Measurements from ENCODE around the gene KIF6.

KIF6 gene

DNA sequence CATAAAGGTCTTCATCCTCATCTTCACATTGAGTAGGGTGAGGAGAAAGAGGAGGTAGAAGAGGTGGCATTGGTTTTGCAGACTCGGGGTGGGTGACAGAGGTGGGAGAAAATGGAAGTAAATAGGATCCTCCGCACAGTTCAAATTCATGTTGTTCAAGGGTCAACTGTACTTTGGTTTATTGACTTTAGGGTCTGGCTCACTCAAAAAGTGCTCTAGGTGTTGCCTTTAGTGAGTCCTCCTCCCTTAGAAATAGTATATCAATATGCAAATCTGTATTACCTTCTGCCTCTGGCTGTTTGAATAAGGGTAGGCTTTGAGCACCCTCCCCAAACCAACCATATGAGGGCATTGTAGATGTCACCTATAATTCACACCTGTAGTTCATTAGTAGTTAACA lies 54.7 kb downstream of the KIF6 start:
- Histone ChIP-seq H3K4me2 (ENCODE audit: low read depth, low read length, poor library complexity, severe bottlenecking) (no peak overlapping the region), H3K4me3 (ENCODE audit: insufficient read depth, low read length, poor library complexity, severe bottlenecking) (no peak overlapping the region), H3K9me2 (replicated peaks; ENCODE audit: insufficient read depth, low read length) (no peaks in the 10 kb centered on the region), H2AFZ (ENCODE audit: low read depth, low read length, severe bottlenecking) (no peak overlapping the region), H3K79me2 (ENCODE audit: insufficient read depth, low read length) (no peaks in the 10 kb centered on the region), H3K27me3 (ENCODE audit: low read length) (no peaks in the 10 kb centered on the region), H3K9ac (ENCODE audit: low read length) (no peak overlapping the region), H3K36me3 (ENCODE audit: low read length) (no peaks in the 10 kb centered on the region), H4K20me1 (ENCODE audit: low read depth, low read length) (no peaks in the 10 kb centered on the region), H3F3A (ENCODE audit: insufficient read depth) (no peaks in the 10 kb centered on the region), H3K27ac (ENCODE audit: low read depth, low read length) (no peak overlapping the region), H3K9me3 (ENCODE audit: insufficient read depth, low read length) (peaks cover 10% of the 10 kb centered on the region; the same call in 1 of the 2 replicates)
- TF ChIP-seq EZH2phosphoT487 (conservative IDR thresholded peaks at IDR 0.05; ENCODE audit: low read length): no peak

GRCh38 chr6:39669973-39670342 lies 55.2 kb downstream of the KIF6 start:
- Histone ChIP-seq H3K27me3 (ENCODE audit: low read length) (no peaks in the 10 kb centered on the region), H3K79me2 (ENCODE audit: insufficient read depth, low read length) (no peaks in the 10 kb centered on the region), H3F3A (ENCODE audit: insufficient read depth) (no peaks in the 10 kb centered on the region), H3K4me2 (ENCODE audit: low read depth, low read length, poor library complexity, severe bottlenecking) (no peak overlapping the region), H4K20me1 (ENCODE audit: low read depth, low read length) (no peaks in the 10 kb centered on the region), H3K9ac (ENCODE audit: low read length) (no peak overlapping the region), H2AFZ (ENCODE audit: low read depth, low read length, severe bottlenecking) (no peak overlapping the region), H3K36me3 (ENCODE audit: low read length) (no peaks in the 10 kb centered on the region), H3K27ac (ENCODE audit: low read depth, low read length) (no peak overlapping the region), H3K9me2 (replicated peaks; ENCODE audit: insufficient read depth, low read length) (no peaks in the 10 kb centered on the region), H3K9me3 (ENCODE audit: insufficient read depth, low read length) (peaks cover 10% of the 10 kb centered on the region; the same call in 1 of the 2 replicates), H3K4me3 (ENCODE audit: insufficient read depth, low read length, poor library complexity, severe bottlenecking) (no peak overlapping the region)
- TF ChIP-seq EZH2phosphoT487 (conservative IDR thresholded peaks at IDR 0.05; ENCODE audit: low read length): no peak
- TF ChIP-seq, protein P1, sequence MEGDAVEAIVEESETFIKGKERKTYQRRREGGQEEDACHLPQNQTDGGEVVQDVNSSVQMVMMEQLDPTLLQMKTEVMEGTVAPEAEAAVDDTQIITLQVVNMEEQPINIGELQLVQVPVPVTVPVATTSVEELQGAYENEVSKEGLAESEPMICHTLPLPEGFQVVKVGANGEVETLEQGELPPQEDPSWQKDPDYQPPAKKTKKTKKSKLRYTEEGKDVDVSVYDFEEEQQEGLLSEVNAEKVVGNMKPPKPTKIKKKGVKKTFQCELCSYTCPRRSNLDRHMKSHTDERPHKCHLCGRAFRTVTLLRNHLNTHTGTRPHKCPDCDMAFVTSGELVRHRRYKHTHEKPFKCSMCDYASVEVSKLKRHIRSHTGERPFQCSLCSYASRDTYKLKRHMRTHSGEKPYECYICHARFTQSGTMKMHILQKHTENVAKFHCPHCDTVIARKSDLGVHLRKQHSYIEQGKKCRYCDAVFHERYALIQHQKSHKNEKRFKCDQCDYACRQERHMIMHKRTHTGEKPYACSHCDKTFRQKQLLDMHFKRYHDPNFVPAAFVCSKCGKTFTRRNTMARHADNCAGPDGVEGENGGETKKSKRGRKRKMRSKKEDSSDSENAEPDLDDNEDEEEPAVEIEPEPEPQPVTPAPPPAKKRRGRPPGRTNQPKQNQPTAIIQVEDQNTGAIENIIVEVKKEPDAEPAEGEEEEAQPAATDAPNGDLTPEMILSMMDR (IDR thresholded peaks at IDR 0.05; ENCODE audit: insufficient read depth, low read length, poor library complexity, severe bottlenecking): no peak

GRCh38 chr6:39669207-39669972 lies 55.8 kb downstream of the KIF6 start:
- Histone ChIP-seq H4K20me1 (ENCODE audit: low read depth, low read length) (no peaks in the 10 kb centered on the region), H3K27me3 (ENCODE audit: low read length) (no peaks in the 10 kb centered on the region), H3K79me2 (ENCODE audit: insufficient read depth, low read length) (no peaks in the 10 kb centered on the region), H3K4me3 (ENCODE audit: insufficient read depth, low read length, poor library complexity, severe bottlenecking) (no peak overlapping the region), H3K9ac (ENCODE audit: low read length) (no peak overlapping the region), H3K9me3 (ENCODE audit: insufficient read depth, low read length) (peaks cover 10% of the 10 kb centered on the region; the same call in 1 of the 2 replicates), H3F3A (ENCODE audit: insufficient read depth) (no peaks in the 10 kb centered on the region), H3K9me2 (replicated peaks; ENCODE audit: insufficient read depth, low read length) (no peaks in the 10 kb centered on the region), H3K4me2 (ENCODE audit: low read depth, low read length, poor library complexity, severe bottlenecking) (no peak overlapping the region), H2AFZ (ENCODE audit: low read depth, low read length, severe bottlenecking) (no peak overlapping the region), H3K27ac (ENCODE audit: low read depth, low read length) (no peak overlapping the region), H3K36me3 (ENCODE audit: low read length) (no peaks in the 10 kb centered on the region)
- TF ChIP-seq EZH2phosphoT487 (conservative IDR thresholded peaks at IDR 0.05; ENCODE audit: low read length): no peak
- TF ChIP-seq, protein P1 (IDR thresholded peaks at IDR 0.05; ENCODE audit: insufficient read depth, low read length, poor library complexity, severe bottlenecking): no peak
